Subcutaneous adipose tissue (tissue), 4 donors: ENCODE data around the gene AGAP1. TPM values are rescaled to one million over a fixed set of nuclear protein-coding genes. Genes with fewer than 3 reads are reported as not detected.

Experiments
- CTCF ChIP-seq: fragments of 450-650 bp; IDR thresholded peaks from one replicate; pipeline ENCODE4 v1.5.1; 2016; ENCODE audit warnings: low read depth, mild to moderate bottlenecking, control low read depth, antibody characterized with exemption, moderate library complexity
- total RNA-seq, 4 donors: library from RNA; depleted of rRNA; stranded (reverse); fragments of >200 nt; gene quantifications; one replicate each; pipeline ENCODE4 v1.1.0, GENCODE V29; 2016

The AGAP1 gene
- total RNA-seq, 4 donors from 2014 or later: 13.6 to 26.3 (median 23.6) TPM

GRCh38 chr2:235983016-235983415 is 489.2 kb downstream of the AGAP1 start:
- TF ChIP-seq CTCF: no peak

GRCh38 chr2:235984552-235984951 is 490.7 kb downstream of the AGAP1 start:
- TF ChIP-seq CTCF: no peak

GRCh38 chr2:235986361-235986760 is 492.5 kb downstream of the AGAP1 start:
- no peak for TF ChIP-seq CTCF

- no peak for TF ChIP-seq CTCF
These were observed 494.6 kb downstream of the AGAP1 start for GRCh38 chr2:235988271-235989015.

GRCh38 chr2:235989591-235989990 is 495.7 kb downstream of the AGAP1 start:
- no peak for TF ChIP-seq CTCF

- TF ChIP-seq CTCF: no peak
These were observed 496.5 kb downstream of the AGAP1 start for GRCh38 chr2:235990344-235990743.

- TF ChIP-seq CTCF: no peak
These were observed 498.2 kb downstream of the AGAP1 start for GRCh38 chr2:235992024-235992423.
